Transverse colon (tissue), 4 donors: Measurements from ENCODE around the gene DST. TPM values are rescaled to one million over a fixed set of nuclear protein-coding genes. Genes with fewer than 3 reads are reported as not detected.

ENCODE experiments used
- DNase-seq: peaks from one replicate; pipeline ENCODE4 v3.0.0-alpha.2; 2019
- H3K27ac ChIP-seq, 4 donors: fragments of 200-600 bp; sonication (generic); 2 replicates each; pipeline ENCODE4 v1.5.1; 2016 to 2018; ENCODE audit warnings: inconsistent platforms in 4 of 4
- H3K27me3 ChIP-seq: fragments of 200-600 bp; sonication (generic); 2 replicates; pipeline ENCODE4 v1.5.1; 2017; ENCODE audit warnings: inconsistent platforms
- H3K36me3 ChIP-seq, 4 donors: fragments of 200-600 bp; sonication (generic); 2 replicates each; pipeline ENCODE4 v1.5.1; 2017 to 2019; ENCODE audit warnings: inconsistent platforms in 4 of 4
- H3K4me1 ChIP-seq, 4 donors: fragments of 200-600 bp; sonication (generic); 2 replicates each; pipeline ENCODE4 v1.5.1; 2017 to 2020; ENCODE audit warnings: inconsistent platforms in 4 of 4
- H3K4me3 ChIP-seq, 4 donors: fragments of 200-600 bp; sonication (generic); 1 replicate in 1 of 4; 2 replicates in 3 of 4; pipeline versions ENCODE4 v1.5.1 to v1.6.1; 2017 to 2019; ENCODE audit warnings: inconsistent platforms in 4 of 4
- H3K9me3 ChIP-seq, 2 donors: fragments of 200-600 bp; sonication (generic); 2 replicates each; pipeline ENCODE4 v1.5.1; 2017 to 2019; ENCODE audit warnings: inconsistent platforms in 2 of 2
- EP300 ChIP-seq: sonication (generic); formaldehyde crosslinking; IDR thresholded peaks from one replicate; pipeline ENCODE4 v1.6.1; 2017; ENCODE audit warnings: antibody characterized with exemption, low read depth
- POLR2A ChIP-seq: fragments of 450-650 bp; IDR thresholded peaks from one replicate; pipeline ENCODE4 v1.6.1; 2016; ENCODE audit warnings: antibody characterized with exemption, mild to moderate bottlenecking, moderate library complexity
- POLR2AphosphoS5 ChIP-seq, 3 donors: sonication (generic); formaldehyde crosslinking; IDR thresholded peaks; one replicate each; pipeline ENCODE4 v1.6.1; 2016; ENCODE audit warnings: antibody characterized with exemption in 3 of 3
- WGBS, 2 donors: methylation state at CpG; one replicate each; pipeline ENCODE4 v1.1.5; 2018; ENCODE audit warnings: low coverage in 1 of 2; 5-methylcytosine and 5-hydroxymethylcytosine counted together
- in situ Hi-C, 4 donors: fragments of 200-750 bp; cut with MboI; loops; one replicate each; pipeline versions ENCODE4 v1.15.0 to v1.15.1; 2017; ENCODE audit warnings: low sequenced_read_pairs in 3 of 4, low pct_ligation_motif_present in 1 of 4, low pct_unique_long_range_greater_than_20kb in 1 of 4
- intact Hi-C: fragments of 100-400 bp; cut with DNase I; formaldehyde crosslinking; loops from one replicate; pipeline ENCODE4 v1.15.1; 2023; ENCODE audit warnings: low total_unique reads
- total RNA-seq, 4 donors: library from RNA; depleted of rRNA; stranded (reverse); fragments of >200 nt; gene quantifications; one replicate each; pipeline ENCODE4 v1.1.0, GENCODE V29; 2016
- TF ChIP-seq, protein P1 (sequence below), 5 experiments: fragments of 200-600 bp in 3 of 5; fragments of 450-650 bp in 2 of 5; sonication (generic) in 3 of 5; IDR thresholded peaks; 1 replicate in 2 of 5; 2 replicates in 3 of 5; pipeline ENCODE4 v1.5.1; 2016 to 2017; ENCODE audit warnings: antibody characterized with exemption in 5 of 5, inconsistent platforms in 3 of 5, mild to moderate bottlenecking in 2 of 5, moderate library complexity in 1 of 5

Gene DST
- total RNA-seq, 4 donors from 2014 or later, result 280 to 535 (median 428) TPM

DNA sequence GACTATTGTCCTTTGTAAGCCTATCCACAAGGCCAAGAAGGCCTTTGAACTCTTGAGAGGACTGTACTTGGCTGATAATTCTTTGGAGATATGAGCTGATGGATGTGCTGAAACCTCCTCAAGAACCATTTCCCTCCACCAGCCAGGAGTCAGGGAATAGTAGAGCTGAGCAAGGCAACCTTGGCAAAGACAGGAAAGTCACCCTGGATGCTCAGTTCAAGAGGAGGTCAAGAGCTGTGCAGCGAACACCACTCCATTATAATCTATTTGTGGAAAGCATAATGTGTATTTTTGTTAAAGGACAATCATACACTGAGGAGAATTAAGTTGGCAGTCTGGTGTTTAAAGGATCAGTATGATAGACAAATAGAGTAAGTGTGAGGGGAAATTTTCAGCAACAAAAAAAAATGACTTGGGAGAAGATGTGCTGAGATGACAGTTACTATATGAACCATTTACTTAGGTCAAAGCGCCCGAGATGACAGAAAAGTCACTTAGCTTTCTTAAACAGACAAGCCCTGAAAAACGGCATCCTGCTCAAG is 218.1 kb downstream of the DST start:
- Histone ChIP-seq H3K4me1 (no peaks in the 10 kb centered on the region), H3K36me3 (no peaks in the 10 kb centered on the region), H3K27me3 (no peaks in the 10 kb centered on the region), H3K4me3 (no peak overlapping the region), H3K27ac (no peak overlapping the region), H3K9me3 (no peaks in the 10 kb centered on the region)
- no peak for DNase-seq
- in situ Hi-C loops, result no loop called here
- 55 to 71% methylated on average over 4 of the region's 4 CpGs for WGBS, 2 donors
- TF ChIP-seq EP300, result no peak
- TF ChIP-seq, protein P1, sequence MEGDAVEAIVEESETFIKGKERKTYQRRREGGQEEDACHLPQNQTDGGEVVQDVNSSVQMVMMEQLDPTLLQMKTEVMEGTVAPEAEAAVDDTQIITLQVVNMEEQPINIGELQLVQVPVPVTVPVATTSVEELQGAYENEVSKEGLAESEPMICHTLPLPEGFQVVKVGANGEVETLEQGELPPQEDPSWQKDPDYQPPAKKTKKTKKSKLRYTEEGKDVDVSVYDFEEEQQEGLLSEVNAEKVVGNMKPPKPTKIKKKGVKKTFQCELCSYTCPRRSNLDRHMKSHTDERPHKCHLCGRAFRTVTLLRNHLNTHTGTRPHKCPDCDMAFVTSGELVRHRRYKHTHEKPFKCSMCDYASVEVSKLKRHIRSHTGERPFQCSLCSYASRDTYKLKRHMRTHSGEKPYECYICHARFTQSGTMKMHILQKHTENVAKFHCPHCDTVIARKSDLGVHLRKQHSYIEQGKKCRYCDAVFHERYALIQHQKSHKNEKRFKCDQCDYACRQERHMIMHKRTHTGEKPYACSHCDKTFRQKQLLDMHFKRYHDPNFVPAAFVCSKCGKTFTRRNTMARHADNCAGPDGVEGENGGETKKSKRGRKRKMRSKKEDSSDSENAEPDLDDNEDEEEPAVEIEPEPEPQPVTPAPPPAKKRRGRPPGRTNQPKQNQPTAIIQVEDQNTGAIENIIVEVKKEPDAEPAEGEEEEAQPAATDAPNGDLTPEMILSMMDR (IDR thresholded peaks at IDR 0.05), result no peak
- TF ChIP-seq POLR2A, result no peak
- no peak for TF ChIP-seq POLR2AphosphoS5 (IDR thresholded peaks at IDR 0.05)
- intact Hi-C loops, result no loop called here

DNA sequence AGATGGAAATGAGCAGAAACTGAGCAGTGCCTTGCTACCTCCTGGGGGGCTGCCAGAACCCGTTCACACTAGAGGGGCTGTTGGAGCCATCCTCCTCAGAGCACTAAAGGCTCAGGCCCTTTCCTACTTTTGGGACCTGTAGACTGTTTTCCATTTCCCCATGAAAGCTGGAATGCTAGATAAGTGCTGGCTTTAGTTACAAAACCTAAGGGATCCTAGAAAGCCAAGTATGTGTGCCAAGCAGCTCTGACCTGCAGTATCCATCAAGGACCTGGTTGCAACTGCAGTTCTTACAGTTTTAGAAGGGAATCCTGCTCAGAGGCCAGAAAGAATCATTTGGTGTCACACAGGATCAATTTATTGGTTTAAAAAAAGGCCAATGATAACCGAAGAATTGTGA is 218.6 kb downstream of the DST start:
- TF ChIP-seq EP300 (no peak), POLR2AphosphoS5 (IDR thresholded peaks at IDR 0.05) (no peak), POLR2A (no peak)
- TF ChIP-seq, protein P1 (IDR thresholded peaks at IDR 0.05), result no peak
- Histone ChIP-seq H3K36me3 (no peaks in the 10 kb centered on the region), H3K9me3 (no peaks in the 10 kb centered on the region), H3K4me1 (no peaks in the 10 kb centered on the region), H3K27me3 (no peaks in the 10 kb centered on the region), H3K4me3 (no peak overlapping the region), H3K27ac (no peak overlapping the region)
- DNase-seq, result no peak
- WGBS, 2 donors, result 75% methylated on average over 2 of the region's 2 CpGs; no CpG with 5 or more reads in 1 of the 2 donors
- intact Hi-C loops, result no loop called here
- in situ Hi-C loops, result no loop called here

DNA sequence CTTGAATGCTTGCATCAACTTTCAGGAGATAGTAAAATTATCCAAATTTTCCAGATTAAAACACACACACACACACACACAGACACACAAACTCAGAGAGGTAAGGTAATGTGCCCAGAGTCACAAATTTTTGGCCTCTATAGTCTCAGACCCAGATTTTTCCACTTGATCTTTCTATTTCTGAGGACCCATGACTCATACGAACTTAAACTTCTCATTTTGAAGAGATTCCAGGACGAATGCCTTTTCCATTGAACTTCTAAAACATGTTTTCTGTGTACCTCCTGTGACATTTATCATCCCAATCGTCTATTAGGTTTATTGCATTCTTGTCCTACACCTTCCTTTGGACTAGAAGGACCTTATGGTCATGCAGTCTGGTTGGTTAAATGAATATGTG is 222.4 kb downstream of the DST start:
- no peak overlapping the region for H3K4me3 ChIP-seq
- H3K9me3 ChIP-seq, result no peaks in the 10 kb centered on the region
- H3K27me3 ChIP-seq, result no peaks in the 10 kb centered on the region
- H3K27ac ChIP-seq, result no peak overlapping the region
- in situ Hi-C loops, result no loop called here
- 44 to 53% methylated on average over 3 of the region's 3 CpGs for WGBS, 2 donors
- no peaks in the 10 kb centered on the region for H3K36me3 ChIP-seq
- no peaks in the 10 kb centered on the region for H3K4me1 ChIP-seq
- intact Hi-C loops, result no loop called here
- no peak for TF ChIP-seq POLR2A
- TF ChIP-seq, protein P1 (IDR thresholded peaks at IDR 0.05), result no peak
- TF ChIP-seq EP300, result no peak
- no peak for TF ChIP-seq POLR2AphosphoS5 (IDR thresholded peaks at IDR 0.05)
- no peak for DNase-seq

DNA sequence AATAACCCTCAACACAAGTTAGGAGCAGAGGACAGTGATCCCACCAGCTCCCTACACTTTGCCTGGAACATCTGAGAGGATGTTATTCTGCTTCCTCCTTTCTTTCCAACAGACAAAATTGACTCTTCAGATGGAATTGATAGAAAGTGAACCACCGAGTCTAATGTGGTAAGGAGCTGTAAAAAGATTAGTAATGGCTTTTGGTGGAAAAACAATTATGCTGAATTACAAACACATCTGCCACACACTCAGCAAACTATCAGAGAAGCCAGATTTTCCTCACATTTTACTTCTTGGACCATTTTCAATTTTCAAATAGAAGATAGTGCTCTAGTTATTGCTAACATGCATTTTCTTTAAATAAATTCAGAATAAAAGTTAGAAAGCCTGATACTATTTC is 223.5 kb downstream of the DST start:
- intact Hi-C loops (no loop called here), in situ Hi-C loops (no loop called here)
- WGBS, 2 donors, result 41 to 44% methylated on average over 1 of the region's 1 CpG
- TF ChIP-seq EP300 (no peak), POLR2AphosphoS5 (IDR thresholded peaks at IDR 0.05) (no peak), POLR2A (no peak)
- TF ChIP-seq, protein P1 (IDR thresholded peaks at IDR 0.05), result no peak
- H3K27ac ChIP-seq, result no peak overlapping the region
- H3K27me3 ChIP-seq, result no peaks in the 10 kb centered on the region
- no peak overlapping the region for H3K4me3 ChIP-seq
- no peaks in the 10 kb centered on the region for H3K36me3 ChIP-seq
- H3K4me1 ChIP-seq, result no peaks in the 10 kb centered on the region
- DNase-seq, result no peak
- no peaks in the 10 kb centered on the region for H3K9me3 ChIP-seq
